HG03521 (cell line): ENCODE results near the gene UCN3.
"Not testable (repeated sequence)": the region's sequence is repeated elsewhere in the genome, so short reads cannot be mapped to it uniquely, and the experiment has no call there.

Experiments
- ATAC-seq: cut with Tn5 transposase; IDR thresholded peaks from one replicate; pipeline ENCODE4 v1.9.1; 2021; ENCODE audit warnings: mild to moderate bottlenecking, moderate library complexity; ENCODE audit not compliant: unreplicated experiment

The UCN3 gene

GRCh38 chr10:5404208-5405041 lies 39.7 kb downstream of the UCN3 start, which contains the start of gene TUBAL3:
Gene TUBAL3, minus strand, starts transcription at chr10:5404828. Its CDS starts 36 bp downstream, at chr10:5404792.
- no peak for ATAC-seq

GRCh38 chr10:5406918-5407317 lies 42.2 kb downstream of the UCN3 start:
- no peak for ATAC-seq

- not testable (repeated sequence) for ATAC-seq
These were observed 46.0 kb downstream of the UCN3 start for GRCh38 chr10:5410787-5411186.

- ATAC-seq, result no peak
These were observed 47.1 kb downstream of the UCN3 start for GRCh38 chr10:5411941-5412276.

GRCh38 chr10:5412277-5412941 lies 47.6 kb downstream of the UCN3 start, which contains the start of gene NET1:
Gene NET1, plus strand, starts transcription at chr10:5412557. Its CDS starts 136 bp downstream, at chr10:5412693.
- ATAC-seq, result peak; percentile 97

GRCh38 chr10:5413012-5413938 lies 48.5 kb downstream of the UCN3 start:
- ATAC-seq, result no peak

- ATAC-seq, result no peak
These were observed 52.2 kb downstream of the UCN3 start for GRCh38 chr10:5416981-5417380.

- ATAC-seq, result no peak
These were observed 53.8 kb downstream of the UCN3 start for GRCh38 chr10:5418584-5418983.

- ATAC-seq, result no peak
These were observed 54.8 kb downstream of the UCN3 start for GRCh38 chr10:5419466-5420094.

- no peak for ATAC-seq
These were observed 59.0 kb downstream of the UCN3 start for GRCh38 chr10:5423771-5424170.
